ENCODE results near the gene NEB. TPM values are rescaled to one million over a fixed set of nuclear protein-coding genes. Genes with fewer than 3 reads are reported as not detected.

The NEB gene
- total RNA-seq, 1 donor from 2014 or later, result 1.2 TPM

DNA sequence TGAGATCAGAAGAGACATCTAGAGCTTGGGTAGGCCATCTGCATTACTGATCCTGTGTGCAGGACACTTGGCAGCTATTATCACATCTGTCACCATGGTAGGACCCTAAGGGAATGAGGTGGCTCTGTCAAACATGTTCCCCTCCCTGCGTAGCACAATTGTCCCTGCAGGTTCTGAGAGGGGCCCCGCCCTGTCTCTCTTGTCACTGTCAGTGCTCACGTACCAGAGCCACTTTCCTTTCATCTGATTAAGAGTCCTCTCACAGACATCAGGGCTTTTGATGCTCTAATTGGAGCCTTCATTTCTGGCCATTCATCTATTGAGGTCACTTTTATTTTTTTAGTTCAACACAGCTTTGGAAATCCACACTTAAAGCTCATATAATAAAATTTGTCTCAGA, 38.5 kb downstream of the NEB start:
- DNase-seq (ENCODE audit: low read depth), result no peak

GRCh38 chr2:151691631-151692030, 42.6 kb downstream of the NEB start:
- DNase-seq (ENCODE audit: low read depth), result no peak

DNA sequence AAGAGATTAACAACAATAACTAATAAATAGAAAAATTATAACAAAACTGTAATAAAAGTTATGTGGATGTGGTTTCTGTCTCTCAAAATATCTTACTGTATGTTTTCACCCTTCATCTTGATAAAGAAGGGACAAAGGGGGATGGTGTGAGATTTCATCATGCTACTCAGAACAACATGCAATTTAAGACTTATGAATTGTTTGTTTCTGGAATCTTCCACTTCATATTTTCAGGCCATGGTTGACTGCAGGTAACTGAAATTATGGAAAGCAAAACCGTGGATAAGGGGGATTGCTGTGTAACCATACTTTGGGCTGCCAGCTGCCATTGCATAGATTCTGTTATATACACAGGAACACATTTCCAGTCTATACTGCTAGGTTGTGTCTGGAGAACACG, 45.6 kb downstream of the NEB start:
- no peak for DNase-seq (ENCODE audit: low read depth)

DNA sequence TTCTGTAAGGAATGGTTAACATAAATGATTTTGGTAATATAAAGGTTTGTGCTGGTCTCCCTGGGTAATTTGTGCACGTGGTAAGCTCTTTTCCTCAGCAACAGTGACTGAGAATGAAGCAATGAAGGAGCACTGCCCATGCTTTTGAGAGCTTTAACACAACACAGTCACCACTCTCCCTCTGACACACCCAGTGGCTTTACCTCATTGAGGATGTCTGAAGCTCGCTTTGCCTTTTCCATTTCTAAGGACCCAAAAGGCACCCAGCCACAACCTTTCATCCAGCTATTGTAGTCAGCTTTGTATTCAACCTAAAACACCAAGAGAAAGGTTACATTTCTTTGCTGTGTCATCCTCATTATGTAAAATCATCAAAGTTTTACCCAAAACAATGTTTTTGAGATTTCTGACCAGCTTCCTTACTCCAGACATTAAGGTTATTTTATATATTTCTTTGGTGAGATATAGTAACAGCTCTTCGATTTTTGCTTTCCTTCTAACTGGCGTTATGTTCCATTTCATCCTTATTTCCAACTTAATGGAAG, 51.7 kb downstream of the NEB start:
- DNase-seq (ENCODE audit: low read depth), result no peak

GRCh38 chr2:151681051-151681450, 53.2 kb downstream of the NEB start:
- no peak for DNase-seq (ENCODE audit: low read depth)

GRCh38 chr2:151679994-151680393, 54.3 kb downstream of the NEB start:
- DNase-seq (ENCODE audit: low read depth), result peak; percentile 13

- no peak for DNase-seq (ENCODE audit: low read depth)
Measured at GRCh38 chr2:151678849-151679248, 55.4 kb downstream of the NEB start.

DNA sequence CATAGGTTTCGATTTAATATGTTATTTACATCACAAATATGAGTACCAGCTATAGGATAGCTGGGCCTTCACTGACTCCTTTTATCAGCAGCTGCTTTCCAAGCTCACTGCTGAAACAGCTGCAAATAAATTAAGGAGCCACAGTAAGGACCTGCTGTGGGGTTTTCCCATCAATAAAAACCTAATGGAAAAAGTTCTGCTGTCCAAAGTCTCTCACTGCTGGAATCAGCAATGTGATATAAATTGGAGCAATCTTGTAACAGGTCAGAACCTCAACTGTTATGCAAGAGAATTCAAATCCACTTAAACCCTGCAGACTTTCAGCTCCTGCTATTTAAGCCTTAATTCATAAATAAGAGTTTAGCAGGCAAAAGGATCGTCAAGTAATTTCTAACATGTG, 61.3 kb downstream of the NEB start:
- no peak for DNase-seq (ENCODE audit: low read depth)

DNA sequence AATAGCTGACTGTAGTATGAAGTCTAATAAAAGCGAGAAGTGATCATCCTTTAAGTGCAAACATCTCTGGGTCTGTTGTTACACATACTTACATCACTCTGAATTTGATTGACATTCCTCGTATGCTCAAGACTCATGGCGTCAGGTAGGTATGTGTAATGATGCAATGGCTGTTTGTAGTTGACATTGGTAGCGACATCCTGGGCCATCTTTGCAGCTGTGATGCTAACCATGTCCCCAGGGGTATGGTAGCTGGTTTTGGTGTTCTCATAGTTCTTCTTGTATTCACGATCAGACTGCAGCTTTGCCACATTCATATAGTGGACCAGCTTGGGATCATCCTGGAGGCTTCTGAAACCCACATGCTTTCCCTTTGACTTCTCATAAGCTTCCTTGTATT, 62.0 kb downstream of the NEB start:
- no peak for DNase-seq (ENCODE audit: low read depth)

DNA sequence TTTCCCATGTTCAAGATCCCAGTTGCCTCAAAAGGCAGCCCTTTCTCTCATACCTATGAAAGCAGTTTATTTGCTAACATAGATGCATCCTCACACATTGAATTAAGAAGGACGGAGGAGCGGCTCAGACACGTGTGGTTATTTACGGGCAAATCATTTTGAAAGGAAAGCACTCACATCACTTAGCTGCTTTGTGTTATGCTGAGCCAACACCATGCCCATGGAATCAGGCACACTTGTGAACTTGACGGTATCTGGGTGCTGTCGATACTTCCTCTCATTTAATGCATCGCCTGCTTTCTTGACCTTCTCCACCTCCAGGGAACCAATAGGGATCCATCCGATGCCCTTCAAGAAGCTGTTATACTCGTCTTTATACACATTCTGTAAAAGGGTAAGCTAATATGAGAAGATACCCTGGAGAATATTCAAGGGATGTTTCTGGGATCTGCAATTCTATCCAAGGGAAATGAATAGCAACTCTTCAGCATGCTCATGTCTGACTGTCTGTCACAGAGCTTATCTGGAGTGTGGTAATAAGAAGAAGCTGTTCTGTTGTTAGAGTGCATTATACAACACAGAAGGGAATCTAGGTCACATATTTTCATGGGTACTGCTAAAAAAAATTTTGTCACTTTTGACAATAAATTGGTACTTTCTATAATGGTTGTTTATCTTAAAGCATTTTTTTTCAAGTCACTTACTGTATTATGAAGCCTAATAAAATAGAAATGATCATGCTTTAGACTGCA, 63.3 kb downstream of the NEB start:
- no peak for DNase-seq (ENCODE audit: low read depth)

DNA sequence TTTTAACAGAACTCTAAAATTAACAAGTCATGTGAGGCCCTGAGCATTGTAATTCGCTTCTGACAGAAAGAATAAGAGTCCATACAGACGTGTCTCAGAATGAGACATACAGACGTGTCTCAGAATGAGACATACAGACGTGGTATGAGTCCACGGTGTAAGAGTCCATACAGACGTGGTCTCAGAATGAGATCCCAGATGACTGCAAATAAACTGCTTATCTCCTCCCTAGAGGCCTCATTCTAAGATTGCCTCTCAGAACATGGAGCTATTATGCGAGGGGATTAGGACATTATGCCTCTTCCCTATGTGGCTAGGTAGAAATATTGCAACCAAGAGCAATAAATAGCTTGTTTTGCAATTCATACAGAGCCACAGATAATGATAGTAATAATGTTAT, 63.9 kb downstream of the NEB start:
- DNase-seq (ENCODE audit: low read depth), result no peak

DNA sequence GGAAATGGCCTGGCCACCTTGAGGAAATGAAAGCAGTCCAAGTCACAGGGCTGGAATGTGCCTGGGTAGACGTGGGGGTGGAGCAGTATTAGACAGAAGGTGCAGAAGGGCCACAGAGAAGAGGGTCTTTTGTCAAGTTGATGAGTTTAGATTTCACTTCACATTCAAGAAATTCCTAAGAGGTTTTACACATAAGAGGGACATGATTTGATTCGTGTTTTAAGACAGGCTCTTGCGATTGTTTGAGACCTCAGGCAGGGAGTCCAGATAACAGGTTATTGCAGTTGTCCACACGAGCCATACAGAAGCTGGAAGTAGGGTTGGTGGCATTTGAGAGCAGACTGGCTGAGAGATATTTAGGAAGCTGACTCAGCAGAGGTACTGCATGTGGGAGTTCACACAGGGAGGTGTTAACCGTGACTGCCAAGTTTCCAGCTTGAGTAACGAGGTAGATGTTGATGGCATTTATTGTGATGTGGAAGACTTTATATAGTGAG, 64.6 kb downstream of the NEB start:
- peak; percentile 78 for DNase-seq (ENCODE audit: low read depth)

DNA sequence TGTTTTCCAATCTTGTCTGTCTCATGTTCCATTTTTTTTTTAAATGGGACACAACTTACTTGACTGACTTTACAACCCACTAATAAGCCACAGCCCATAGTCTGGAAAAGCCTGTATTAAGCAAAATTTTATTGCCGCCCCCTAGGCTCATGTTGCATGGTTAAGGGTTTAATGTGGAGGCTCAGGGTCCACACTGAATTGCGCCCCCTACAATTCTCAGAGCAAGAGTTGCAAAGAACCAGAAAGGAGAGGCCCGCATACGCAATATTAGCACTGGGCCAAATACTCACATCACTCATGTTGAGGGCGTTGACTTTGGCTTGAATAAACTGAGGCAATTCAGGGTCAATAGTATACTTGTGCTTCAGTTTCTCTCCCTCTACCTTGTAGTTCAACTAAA, 65.5 kb downstream of the NEB start:
- DNase-seq (ENCODE audit: low read depth), result no peak

DNA sequence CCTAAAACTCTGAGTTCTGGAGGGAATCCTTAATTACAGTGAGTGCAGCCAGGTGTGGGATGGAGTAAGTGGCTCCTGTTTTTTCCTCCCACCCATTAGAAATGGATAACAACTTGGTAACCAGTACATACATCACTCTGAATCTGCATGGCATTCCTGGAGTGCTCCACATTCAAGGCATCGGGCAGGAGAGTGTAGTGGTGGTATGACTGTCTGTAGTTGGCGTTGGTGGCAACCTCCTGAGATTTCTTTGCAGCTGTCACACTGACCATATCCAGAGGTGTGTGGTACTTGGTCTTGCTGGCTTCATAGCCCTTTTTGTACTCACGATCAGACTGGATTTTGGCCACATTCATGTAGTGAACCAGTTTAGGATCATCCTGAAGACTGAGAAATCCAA, 68.3 kb downstream of the NEB start:
- no peak for DNase-seq (ENCODE audit: low read depth)

DNA sequence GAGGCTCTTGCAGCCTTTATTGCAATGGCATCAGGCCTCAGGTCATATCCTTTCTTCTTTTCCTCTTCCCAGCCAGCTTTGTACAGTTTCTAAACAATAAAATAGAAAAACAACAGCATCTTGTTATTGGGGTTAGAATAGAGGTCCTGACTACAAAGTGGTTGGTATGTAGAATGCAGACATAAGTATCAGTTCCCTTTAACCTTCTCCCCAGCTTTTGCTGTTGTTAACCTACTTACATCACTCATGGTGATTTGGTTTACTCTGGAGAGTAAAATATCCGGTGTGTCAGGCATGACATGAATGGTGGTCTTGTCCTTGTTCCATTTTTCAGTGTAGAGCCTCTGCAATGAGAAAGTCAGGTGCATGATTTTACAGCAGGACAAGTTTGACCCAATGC, 69.8 kb downstream of the NEB start:
- DNase-seq (ENCODE audit: low read depth), result no peak

DNA sequence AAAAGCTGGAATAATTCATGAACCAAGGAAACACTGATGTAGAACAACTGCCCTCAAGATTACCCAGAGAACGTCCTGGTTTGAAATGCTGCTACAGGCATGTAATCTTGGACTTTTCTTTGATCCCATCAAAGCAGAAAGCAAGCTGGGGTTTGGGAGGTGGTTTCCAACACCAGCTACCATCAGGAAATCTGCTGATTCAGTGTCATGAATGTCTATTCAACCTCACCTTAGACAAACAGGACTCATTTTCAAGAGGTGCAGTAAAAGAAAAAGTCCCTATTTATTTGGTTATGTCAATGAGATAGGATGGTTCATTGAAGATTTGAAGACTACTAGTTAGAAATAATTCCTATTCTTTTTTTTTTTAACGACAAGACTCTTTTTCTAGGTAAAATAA, 72.7 kb downstream of the NEB start:
- DNase-seq (ENCODE audit: low read depth), result no peak

- no peak for DNase-seq (ENCODE audit: low read depth)
Measured at GRCh38 chr2:151658081-151658480, 76.2 kb downstream of the NEB start.

GRCh38 chr2:151657667-151658076, 76.6 kb downstream of the NEB start:
- no peak for DNase-seq (ENCODE audit: low read depth)

DNA sequence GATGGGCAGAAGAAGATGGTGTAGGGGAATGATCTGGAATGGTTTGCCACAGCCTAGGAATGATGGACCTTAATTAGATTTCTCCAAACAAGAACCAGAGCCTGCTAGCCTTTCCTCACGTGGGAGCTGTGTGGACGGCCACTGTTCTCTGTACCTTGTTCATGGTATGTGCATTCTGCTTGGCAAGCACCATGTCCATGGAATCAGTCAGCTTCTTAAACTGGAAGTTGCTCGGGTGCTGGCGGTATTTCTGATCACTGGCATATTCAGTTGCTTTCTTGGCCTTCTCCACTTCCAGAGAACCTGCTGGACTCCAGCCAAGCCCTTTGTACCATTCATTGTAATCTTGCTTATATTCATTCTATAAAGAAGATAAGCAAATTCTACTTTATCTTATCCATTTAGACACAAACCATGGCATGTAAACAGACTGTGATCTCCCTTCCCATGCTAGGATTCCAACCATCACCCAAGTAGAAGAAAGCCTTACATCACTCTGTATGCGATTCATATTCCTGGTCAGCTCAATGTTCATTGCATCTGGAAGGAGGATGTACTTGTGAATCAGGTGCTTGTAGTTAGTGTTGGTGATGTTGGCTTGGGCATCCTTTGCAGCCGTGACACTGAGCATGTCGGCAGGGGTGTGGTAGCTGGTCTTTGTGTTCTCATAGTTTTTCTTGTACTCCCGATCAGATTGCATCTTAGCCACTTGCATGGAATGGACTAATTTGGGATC, 78.4 kb downstream of the NEB start:
- no peak for DNase-seq (ENCODE audit: low read depth)

- DNase-seq (ENCODE audit: low read depth), result no peak
Measured at GRCh38 chr2:151654891-151655290, 79.4 kb downstream of the NEB start.

DNA sequence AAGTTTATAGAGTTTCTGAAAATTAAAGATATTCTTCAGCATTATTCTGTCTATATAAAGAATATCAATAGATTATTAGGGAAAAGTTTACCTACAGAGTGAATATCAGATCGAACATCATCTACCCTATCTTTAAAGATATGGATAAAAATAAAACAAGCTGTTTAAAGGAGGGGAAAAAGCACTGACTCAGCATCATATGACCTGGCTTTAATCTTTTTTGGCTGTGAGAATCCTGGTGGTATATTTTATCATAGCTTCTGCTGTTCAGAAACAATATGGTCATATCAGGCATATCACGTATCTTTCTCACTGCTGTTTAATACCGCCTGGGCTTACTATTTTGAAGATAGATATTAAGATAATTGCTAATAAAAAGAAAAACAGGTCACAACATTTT, 80.2 kb downstream of the NEB start:
- DNase-seq (ENCODE audit: low read depth), result no peak

DNA sequence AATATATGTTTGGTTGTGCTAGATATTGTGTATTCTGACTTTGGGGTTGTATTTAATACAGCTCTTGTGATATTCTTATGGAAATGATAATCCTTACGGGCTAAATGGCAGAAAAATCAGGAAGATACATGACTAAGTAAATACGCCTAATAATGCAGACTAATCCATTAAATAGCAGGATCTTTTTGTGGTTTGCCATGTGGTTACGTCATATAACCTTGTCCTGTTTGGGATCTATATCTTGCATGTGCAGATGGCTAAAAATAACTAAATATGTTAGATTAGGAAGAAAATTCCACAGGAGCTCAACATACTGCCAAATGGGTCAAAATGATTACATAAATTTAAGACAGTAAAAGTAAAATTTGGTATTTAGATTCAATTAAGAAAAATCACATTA, 83.0 kb downstream of the NEB start:
- no peak for DNase-seq (ENCODE audit: low read depth)

- DNase-seq (ENCODE audit: low read depth), result no peak
Measured at GRCh38 chr2:151650456-151650855, 83.8 kb downstream of the NEB start.
